HG02642 (cell line): Measurements from ENCODE around the gene NPIPA1.
"Not testable (repeated sequence)": the region's sequence is repeated elsewhere in the genome, so short reads cannot be mapped to it uniquely, and the experiment has no call there.

Experiments
- ATAC-seq: cut with Tn5 transposase; IDR thresholded peaks from one replicate; pipeline ENCODE4 v1.9.1; 2021; ENCODE audit warnings: mild to moderate bottlenecking; ENCODE audit not compliant: unreplicated experiment, poor library complexity

The NPIPA1 gene

DNA sequence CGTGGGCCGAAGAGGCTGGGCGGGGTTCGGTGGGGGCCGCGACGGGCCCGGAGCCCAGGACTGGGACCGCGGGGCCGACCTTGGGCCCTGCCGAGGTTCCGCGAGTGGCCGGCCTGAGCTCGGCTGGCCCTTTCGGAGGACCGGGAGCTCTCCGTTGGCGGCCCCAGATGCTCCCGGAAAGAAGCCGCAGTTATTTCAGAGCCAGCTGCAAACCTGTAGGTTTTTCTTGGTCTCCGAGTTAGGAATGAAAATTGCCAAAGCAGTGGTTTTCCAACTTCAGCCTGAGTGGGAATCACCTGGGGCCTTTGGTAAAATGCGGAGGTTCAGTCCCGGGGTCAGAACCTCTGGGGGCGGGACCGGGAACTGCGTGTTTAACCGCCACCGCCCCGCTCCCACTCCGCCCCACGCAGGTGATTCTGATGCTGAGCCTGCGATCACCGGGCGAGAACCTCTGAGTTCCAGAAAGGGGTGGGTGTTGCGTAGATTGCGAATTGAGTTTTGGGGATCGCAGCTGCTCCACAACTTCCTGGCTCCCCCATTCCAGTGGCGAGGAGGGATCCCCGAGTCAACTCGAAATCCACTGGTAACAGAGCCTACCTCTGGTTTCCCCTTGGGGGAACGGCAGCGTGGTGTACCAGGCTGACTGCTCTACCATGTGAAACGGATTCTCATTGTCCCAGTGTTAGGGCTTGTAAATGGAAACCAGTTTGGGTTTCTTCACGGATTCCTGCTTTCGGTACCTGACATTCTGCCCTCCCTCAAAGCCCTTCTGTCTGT, 38.4 kb downstream of the NPIPA1 start:
- ATAC-seq: peak; percentile 14

DNA sequence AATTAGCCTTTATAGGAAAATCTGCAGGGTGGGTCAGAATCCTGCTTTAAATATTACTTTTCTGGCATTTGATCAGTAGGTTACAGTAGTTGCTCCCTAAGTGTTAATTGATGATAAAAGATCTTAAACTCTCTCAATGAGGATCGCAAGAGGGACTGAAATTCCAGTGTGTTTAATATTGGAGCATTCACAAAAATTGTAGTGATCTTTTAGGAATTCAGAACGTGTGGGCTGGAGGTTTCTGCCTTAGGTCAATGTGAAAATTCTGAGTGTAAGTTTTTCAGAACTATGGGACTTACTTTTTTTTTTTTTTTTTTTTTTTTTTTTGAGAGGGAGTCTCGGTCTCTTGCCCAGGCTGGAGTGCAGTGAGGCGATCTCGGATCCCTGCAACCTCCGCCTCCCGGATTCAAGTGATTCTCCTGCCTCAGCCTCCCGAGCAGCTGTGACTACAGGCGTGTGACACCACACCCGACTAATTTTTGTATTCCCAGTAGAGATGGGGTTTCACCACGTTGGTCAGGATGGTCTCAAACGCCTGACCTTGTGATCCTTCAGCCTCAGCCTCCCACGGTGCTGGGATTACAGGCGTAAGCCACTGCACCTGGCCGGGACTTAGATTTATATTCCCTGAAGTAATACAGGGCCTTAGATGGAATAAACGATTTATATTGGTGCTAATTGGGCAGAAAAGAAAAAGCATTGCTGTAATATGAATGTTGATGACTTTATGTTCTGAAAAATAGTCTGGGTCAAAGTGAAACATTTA, 39.9 kb downstream of the NPIPA1 start:
- ATAC-seq: not testable (repeated sequence)

DNA sequence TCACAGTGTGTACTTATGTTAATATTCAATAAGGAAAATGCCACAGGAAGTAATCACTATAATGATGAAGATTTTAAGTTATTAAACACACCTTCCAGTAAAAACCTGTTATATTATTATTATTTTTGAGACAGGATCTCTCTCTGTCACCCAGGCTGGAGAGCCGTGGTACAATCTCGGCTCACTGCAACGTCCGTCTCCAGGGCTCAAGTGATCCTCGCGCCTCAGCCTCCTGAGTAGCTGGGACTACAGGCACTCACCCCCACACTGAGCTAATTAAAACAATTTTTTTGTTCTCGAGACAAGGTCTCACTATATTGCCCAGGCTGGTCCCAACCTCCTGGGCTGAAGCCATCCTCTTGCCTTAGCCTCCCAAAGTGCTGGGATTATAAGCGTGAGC, 41.0 kb downstream of the NPIPA1 start:
- not testable (repeated sequence) for ATAC-seq

DNA sequence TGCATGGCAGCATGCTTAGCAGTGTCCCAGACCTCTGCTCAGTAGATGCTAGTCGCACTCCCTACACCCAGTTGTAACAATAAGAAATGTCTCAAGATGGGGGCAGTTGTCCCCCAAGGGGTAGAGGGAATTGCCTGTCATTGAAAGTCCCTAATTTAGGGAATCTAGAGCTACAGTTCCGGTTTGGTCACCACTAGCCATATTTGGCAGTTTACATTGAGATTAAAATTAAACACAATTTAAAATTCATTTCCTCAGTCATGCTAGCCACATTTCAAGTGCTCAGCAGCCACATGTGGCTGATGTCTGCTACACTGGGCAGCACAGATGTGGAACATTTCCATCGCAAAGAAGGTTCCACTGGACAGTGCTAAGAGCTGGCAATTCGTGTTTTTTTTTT, 41.7 kb downstream of the NPIPA1 start:
- not testable (repeated sequence) for ATAC-seq

DNA sequence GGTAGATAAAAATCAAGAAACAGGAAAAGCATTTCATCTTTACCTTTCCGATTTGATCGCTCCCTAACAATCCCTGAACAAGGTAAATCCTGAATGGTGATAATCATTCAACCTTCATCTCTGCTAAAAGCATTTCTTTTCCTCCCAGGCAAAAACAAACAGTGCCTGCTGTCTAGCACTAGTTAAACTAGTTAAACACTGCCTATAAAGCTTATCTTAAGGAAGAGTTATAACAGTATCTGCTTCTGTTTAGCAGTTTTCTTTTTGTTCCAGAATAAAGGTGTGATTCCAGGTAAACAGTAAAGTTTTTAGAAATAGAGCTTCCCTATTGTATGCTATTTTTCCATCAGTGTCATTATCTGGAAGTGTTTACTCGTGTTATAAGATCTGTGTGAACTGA, 44.0 kb downstream of the NPIPA1 start:
- not testable (repeated sequence) for ATAC-seq

DNA sequence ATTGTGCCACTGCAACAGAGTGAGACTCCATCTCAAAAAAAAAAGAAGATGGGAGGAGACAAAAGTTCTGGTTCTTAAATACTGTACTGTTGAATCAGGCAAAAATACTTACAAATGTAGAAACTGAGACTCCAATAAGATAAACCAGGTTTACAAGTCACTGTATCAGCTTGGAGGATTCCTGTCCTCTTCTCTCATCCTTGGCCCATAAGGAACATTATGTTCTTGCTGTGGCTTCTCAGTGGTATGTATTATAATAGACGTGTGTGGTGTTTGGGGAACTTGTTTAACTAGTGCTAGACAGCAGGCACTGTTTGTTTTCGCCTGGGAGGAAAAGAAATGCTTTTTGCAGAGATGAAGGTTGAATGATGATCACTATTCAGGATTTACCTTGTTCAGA, 45.3 kb downstream of the NPIPA1 start:
- ATAC-seq: not testable (repeated sequence)

DNA sequence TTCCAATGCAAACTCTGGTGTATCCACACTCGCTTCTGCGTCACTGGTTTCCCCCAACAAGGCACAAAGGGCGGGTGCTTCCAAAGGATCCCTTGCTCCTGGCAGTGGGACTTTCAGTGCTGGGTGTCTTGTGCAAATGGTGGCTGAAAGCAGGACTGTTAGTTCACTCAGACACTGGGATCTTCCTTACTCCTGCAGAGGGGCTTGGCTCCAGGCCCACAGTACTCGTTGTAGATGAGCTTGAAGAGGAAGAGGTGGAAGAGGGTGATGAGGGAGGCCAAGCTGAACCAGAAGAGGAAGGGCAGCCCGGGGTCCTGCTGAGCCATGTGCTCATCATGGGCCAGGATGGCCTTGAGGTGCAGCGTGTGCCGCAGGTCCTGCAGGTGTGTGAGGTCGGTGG, 50.8 kb downstream of the NPIPA1 start:
- not testable (repeated sequence) for ATAC-seq

DNA sequence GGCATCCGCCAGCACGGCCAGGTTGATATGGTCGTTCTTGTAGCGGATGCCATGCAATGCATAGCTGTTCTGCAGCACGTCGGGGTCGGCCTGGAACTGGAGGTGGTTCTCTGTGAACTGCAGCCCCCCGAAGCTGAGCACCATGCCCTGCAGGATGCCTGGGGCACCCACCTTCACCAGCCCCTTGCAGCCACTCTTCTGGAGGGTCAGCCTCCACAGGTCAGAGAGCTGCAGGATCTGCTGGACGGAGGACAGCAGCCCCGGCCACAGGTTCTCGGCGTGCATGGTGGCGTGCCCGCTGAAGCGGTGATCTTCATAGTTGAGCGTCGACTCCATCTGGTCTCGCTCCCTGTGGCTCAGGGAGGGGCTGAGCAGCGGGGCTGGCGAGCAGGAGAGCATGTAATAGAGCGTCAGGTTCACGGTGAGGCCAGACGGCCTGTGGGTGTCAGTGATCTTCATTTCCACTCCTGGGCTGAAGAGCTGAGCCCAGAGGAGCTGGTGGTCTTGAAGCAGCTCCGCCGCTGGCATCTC, 51.5 kb downstream of the NPIPA1 start:
- ATAC-seq: not testable (repeated sequence)

DNA sequence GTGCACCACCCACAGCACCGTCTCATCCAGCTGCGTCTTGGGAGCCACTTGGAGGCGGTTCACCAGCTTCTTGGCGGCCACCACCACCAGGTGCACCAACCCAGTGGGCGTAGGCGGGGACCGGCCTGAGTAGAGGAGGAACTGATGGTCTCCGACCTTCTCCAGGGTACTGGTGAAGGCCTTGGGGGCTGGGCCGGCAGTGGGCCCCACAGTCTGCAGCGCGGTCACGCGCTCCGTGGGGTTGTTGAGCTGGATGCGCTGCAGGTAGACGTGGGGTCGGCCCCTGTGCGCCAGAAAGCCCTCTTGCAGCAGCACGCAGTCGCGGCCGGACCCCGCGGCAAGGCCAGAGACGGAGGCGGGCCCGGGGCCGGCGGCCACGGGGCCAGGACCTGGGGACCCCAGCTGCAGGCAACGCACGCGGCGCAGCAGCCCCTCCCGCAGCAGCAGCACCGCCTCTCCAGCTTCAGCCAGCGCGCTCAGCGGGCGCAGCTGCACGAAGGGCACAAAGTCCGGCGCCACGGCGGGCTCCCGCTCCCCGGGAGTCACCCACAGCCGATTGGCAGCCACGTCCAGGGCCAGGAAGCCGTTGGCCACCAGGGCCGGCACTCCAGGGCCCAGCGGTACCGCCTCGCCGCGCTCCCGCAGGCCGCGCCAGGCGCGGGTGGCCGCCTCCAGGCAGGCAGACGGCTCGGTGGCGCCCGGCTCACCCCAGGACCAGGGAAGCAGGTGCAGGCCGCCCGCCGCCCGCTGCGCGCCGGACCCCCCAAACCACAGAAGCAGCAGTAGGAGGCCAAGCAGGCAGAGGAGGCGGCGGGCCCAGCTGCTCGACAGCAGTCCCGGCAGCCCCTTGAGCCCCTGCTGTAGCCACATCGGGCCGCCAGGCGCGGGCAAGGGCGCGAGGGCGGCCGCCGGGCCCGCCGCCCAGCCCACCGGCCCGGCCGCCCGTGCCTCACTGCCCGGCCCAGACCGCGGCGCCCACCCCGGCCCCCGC, 52.3 kb downstream of the NPIPA1 start:
- ATAC-seq: not testable (repeated sequence)

DNA sequence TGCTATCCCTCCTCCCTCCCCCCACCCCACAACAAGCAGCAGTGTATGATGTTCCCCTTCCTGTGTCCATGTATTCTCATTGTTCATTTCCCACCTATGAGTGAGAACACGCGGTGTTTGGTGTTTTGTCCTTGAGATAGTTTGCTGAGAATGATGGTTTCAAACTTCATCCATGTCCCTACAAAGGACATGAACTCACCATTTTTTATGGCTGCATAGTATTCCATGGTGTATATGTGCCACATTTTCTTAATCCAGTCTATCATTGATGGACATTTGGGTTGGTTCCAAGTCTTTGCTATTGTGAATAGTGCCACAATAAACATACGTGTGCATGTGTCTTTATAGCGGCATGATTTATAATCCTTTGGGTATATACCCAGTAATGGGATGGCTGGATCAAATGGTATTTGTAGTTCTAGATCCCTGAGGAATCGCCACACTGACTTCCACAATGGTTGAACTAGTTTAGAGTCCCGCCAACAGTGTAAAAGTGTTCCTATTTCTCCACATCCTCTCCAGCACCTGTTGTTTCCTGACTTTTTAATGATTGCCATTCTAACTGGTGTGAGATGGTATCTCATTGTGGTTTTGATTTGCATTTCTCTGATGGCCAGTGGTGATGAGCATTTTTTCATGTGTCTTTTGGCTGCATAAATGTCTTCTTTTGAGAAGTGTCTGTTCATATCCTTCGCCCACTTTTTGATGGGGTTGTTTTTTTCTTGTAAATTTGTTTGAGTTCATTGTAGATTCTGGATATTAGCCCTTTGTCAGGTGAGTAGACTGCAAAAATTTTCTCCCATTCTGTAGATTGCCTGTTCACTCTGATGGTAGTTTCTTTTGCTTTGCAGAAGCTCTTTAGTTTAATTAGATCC, 56.3 kb downstream of the NPIPA1 start:
- ATAC-seq: not testable (repeated sequence)

DNA sequence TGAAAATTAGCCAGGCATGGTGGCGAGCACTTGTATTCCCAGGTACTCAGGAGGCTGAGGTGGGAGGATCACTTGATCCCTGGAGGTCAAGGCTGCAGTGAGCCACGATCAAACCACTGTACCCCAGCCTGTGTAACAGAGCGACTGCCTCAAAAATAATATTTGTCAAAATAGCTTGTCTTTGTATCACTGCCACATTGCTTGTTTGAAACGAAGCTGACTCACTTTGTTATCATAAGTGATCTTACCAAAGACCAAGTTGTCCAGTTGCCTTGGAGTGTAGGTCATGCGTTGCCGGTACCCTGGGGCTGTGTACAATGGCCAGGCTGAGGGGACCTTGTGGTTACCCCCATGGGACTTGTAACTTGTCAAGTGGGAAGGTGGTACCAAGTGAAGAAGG, 59.5 kb downstream of the NPIPA1 start:
- not testable (repeated sequence) for ATAC-seq

DNA sequence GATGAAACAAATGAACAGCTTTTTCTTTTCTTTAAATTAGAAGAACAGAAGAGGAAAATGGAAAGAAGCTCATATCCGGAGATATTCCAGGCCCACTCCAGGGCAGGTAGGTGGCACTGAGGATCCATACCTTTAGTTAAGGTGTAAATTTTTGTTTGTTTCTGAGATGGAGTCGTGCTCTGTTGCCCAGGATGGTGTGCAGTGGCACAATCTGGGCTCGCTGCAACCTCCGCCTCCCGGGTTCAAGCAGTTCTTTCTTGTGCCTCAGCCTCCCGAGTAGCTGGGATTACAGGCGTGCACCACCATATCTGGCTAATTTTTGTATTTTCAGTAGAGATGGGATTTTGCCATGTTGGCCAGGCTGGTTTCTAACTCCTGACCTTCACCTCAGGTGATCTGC, 61.1 kb downstream of the NPIPA1 start:
- ATAC-seq: not testable (repeated sequence)

DNA sequence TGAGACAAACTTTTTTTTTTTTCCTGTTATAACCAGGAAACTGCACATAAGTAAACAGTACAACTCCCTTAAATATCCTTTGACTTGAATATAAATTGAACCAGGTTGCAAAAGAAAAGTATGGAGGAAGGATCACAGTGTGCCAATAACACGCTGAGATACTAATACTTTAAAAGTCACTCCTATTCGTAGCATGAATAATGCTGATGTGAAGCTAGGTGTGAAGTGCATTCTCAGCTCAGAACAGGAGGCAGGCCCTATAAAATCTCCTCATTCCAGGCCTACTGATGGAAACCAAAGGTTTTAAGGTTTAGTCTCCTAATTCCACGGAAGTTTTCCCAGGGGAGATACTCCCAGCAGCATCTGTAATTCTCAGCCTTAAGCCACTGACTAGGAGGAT, 62.6 kb downstream of the NPIPA1 start:
- ATAC-seq: not testable (repeated sequence)
